GM12878 (cell line): Measurements from ENCODE around the gene ZNF496. TPM values are rescaled to one million over a fixed set of nuclear protein-coding genes. Genes with fewer than 3 reads are reported as not detected.

Experiments
- ATAC-seq: fragments of 200-7000 bp; cut with Tn5 transposase; 3 replicates; pipeline ENCODE4 v1.9.1; 2020; ENCODE audit warnings: mild to moderate bottlenecking, moderate library complexity
- BruUV-seq: library from RNA; stranded (reverse); fragments of 400-500 nt; replicated peaks from 2 replicates; lab custom pipeline; 2021; lab: Mats Ljungman, UMichigan
- CTCF ChIA-PET: fragments of 300-600 bp; sonication (Branson Sonifier 250); formaldehyde crosslinking; extraction: SDS; loops from one replicate; lab custom pipeline; 2021; ENCODE audit warnings: inconsistent platforms; lab: Yijun Ruan, JAX
- POLR2A ChIA-PET: fragments of 350-600 bp; formaldehyde crosslinking; extraction: SDS; loops from one replicate; lab custom pipeline; 2021; ENCODE audit warnings: inconsistent platforms; lab: Charles Lee
- RAD21 ChIA-PET: fragments of 300-600 bp; sonication (Branson Sonifier 250); formaldehyde crosslinking; loops from one replicate; lab custom pipeline; 2023; ENCODE audit warnings: antibody characterized with exemption; ENCODE audit not compliant: unreplicated experiment; lab: Charles Lee
- SMC1A ChIA-PET: fragments of 300-600 bp; sonication (Branson Sonifier 250); formaldehyde crosslinking; loops from one replicate; lab custom pipeline; 2023; ENCODE audit not compliant: unreplicated experiment, uncharacterized antibody; lab: Charles Lee
- DNase-seq: peaks from one replicate; pipeline ENCODE4 v3.0.0-alpha.2; 2011; ENCODE audit warnings: low read depth, low spot score
- FAIRE-seq: peaks from 3 replicates; lab custom pipeline; 2011; peaks lifted over from hg19 to GRCh38; lab: Jason Lieb, UNC
- H2AFZ ChIP-seq: 2 replicates; pipeline ENCODE4 v1.6.0; 2011; ENCODE audit warnings: low read depth, low read length, control low read depth; ENCODE audit not compliant: control insufficient read depth
- H3K27ac ChIP-seq: 2 replicates; pipeline ENCODE4 v1.5.1; 2011; ENCODE audit warnings: control low read depth; ENCODE audit not compliant: control insufficient read depth, insufficient read depth
- H3K27me3 ChIP-seq, 2 experiments: replicated peaks in 1 of 2; 2 replicates each; pipeline versions ENCODE4 v1.6.0 to v1.6.1; 2011; ENCODE audit warnings: low read length in 1 of 2; ENCODE audit not compliant: control insufficient read depth in 2 of 2, insufficient read depth in 2 of 2
- H3K36me3 ChIP-seq, 2 experiments: 2 replicates each; pipeline ENCODE4 v1.5.1; 2011; ENCODE audit warnings: low read length in 1 of 2; ENCODE audit not compliant: control insufficient read depth in 2 of 2, insufficient read depth in 2 of 2
- H3K4me1 ChIP-seq: 2 replicates; pipeline ENCODE4 v1.6.1; 2011; ENCODE audit warnings: mild to moderate bottlenecking, low read length, moderate library complexity, mixed read lengths; ENCODE audit not compliant: control insufficient read depth, insufficient read depth
- H3K4me2 ChIP-seq: 2 replicates; pipeline ENCODE4 v1.6.0; 2011; ENCODE audit warnings: control low read depth; ENCODE audit not compliant: control insufficient read depth, insufficient read depth
- H3K4me3 ChIP-seq: fragments of 200-600 bp; sonication (generic); 2 replicates; pipeline ENCODE4 v1.5.1; 2016
- H3K79me2 ChIP-seq: 2 replicates; pipeline ENCODE4 v1.6.0; 2011; ENCODE audit warnings: low read length; ENCODE audit not compliant: control insufficient read depth, insufficient read depth
- H3K9ac ChIP-seq: 2 replicates; pipeline ENCODE4 v1.8.0; 2011; ENCODE audit warnings: low read length, control low read depth, mixed read lengths; ENCODE audit not compliant: control insufficient read depth, insufficient read depth
- H3K9me3 ChIP-seq: replicated peaks from 3 replicates; pipeline ENCODE4 v1.5.1; 2011; ENCODE audit warnings: mild to moderate bottlenecking, low read length; ENCODE audit not compliant: control insufficient read depth, insufficient read depth
- H4K20me1 ChIP-seq: 2 replicates; pipeline ENCODE4 v1.6.0; 2011; ENCODE audit not compliant: control insufficient read depth, insufficient read depth
- BCL3 ChIP-seq: IDR thresholded peaks from 2 replicates; pipeline ENCODE4 v1.6.1; 2011; ENCODE audit warnings: borderline replicate concordance, low read depth, mild to moderate bottlenecking, moderate library complexity, low read length; ENCODE audit not compliant: insufficient read depth, poor library complexity, severe bottlenecking
- BCLAF1 ChIP-seq: fragments of 450-650 bp; IDR thresholded peaks from 2 replicates; pipeline ENCODE4 v1.6.1; 2017; ENCODE audit warnings: antibody characterized with exemption, mild to moderate bottlenecking, moderate library complexity
- BMI1 ChIP-seq: fragments of 450-650 bp; IDR thresholded peaks from 2 replicates; pipeline ENCODE4 v1.6.1; 2016; ENCODE audit warnings: mild to moderate bottlenecking, moderate library complexity, borderline replicate concordance
- DPF2 ChIP-seq: fragments of 450-650 bp; IDR thresholded peaks from 2 replicates; pipeline ENCODE4 v1.6.1; 2017; ENCODE audit warnings: mild to moderate bottlenecking
- ELK1 ChIP-seq: IDR thresholded peaks from 2 replicates; pipeline ENCODE4 v1.6.1; 2012; ENCODE audit warnings: low read depth, low read length, improper control_type of control experiment
- FOXM1 ChIP-seq: IDR thresholded peaks from 2 replicates; pipeline ENCODE4 v1.6.1; 2012; ENCODE audit warnings: low read depth, mild to moderate bottlenecking, inconsistent platforms, low read length, moderate library complexity
- MAX ChIP-seq: IDR thresholded peaks from 2 replicates; pipeline ENCODE4 v1.6.1; 2012; ENCODE audit warnings: low read depth, low read length, improper control_type of control experiment
- PRDM15 ChIP-seq: fragments of 450-650 bp; formaldehyde crosslinking; IDR thresholded peaks from 2 replicates; pipeline ENCODE4 v1.4.0; 2020; ENCODE audit warnings: mild to moderate bottlenecking, moderate library complexity
- TCF7 ChIP-seq: IDR thresholded peaks from 2 replicates; pipeline ENCODE4 v1.6.1; 2014; ENCODE audit warnings: antibody characterized with exemption, borderline replicate concordance
- ZNF622 ChIP-seq: fragments of 450-650 bp; IDR thresholded peaks from 2 replicates; pipeline ENCODE4 v1.6.1; 2017; ENCODE audit warnings: mild to moderate bottlenecking, inconsistent platforms
- WGBS: methylation state at CpG from one replicate; pipeline ENCODE4 v1.1.6; 2016; ENCODE audit warnings: low lambda C conversion rate; ENCODE audit not compliant: insufficient replicate concordance, insufficient coverage; ENCODE audit errors: missing lambda C conversion rate; 5-methylcytosine and 5-hydroxymethylcytosine counted together
- in situ Hi-C: fragments of 300-500 bp; cut with MboI; formaldehyde crosslinking; loops from 9 replicates; pipeline ENCODE4 v1.14.3; 2018; ENCODE audit warnings: mixed read lengths
- intact Hi-C: fragments of 100-400 bp; cut with micrococcal nuclease; formaldehyde crosslinking; loops from one replicate; pipeline ENCODE4 v1.14.2; 2022; ENCODE audit not compliant: unreplicated experiment
- polyA plus RNA-seq, 11 experiments: library from polyadenylated mRNA; depleted of rRNA in 4 of 11; unstranded in 6 of 11; stranded (reverse) in 5 of 11; fragments of >200 nt; fragmentation: Nextera tagmentation in 4 of 11; fragmentation: Illumina TruSeq in 1 of 11; extraction: Ambion mirVana in 4 of 11; extraction: Trizol in 1 of 11; gene quantifications; 1 replicate in 1 of 11; 2 replicates in 10 of 11; pipeline versions ENCODE4 v1.2.1 to v1.2.3, GENCODE V29; 2011 to 2016; ENCODE audit warnings: inconsistent platforms in 2 of 11, missing spikeins in 2 of 11, low read depth in 1 of 11
- total RNA-seq, 4 experiments: library from RNA; depleted of rRNA in 3 of 4; stranded (reverse); fragments of >200 nt in 3 of 4; fragmentation: Illumina TruSeq in 1 of 4; extraction: Trizol in 1 of 4; gene quantifications; 2 replicates each; pipeline versions ENCODE4 v1.2.1 to v1.2.3, GENCODE V29; 2013 to 2021

Gene ZNF496
- total and polyA plus RNA-seq, 10 of the 15 experiments (the other 5 are each of a cell fraction or from before 2014, with no cell fraction given), result 1.6 to 26.4 (median 12.5) TPM

- TF ChIP-seq BCL3 (no peak), PRDM15 (CRISPR knock-in tag) (no peak)
Measured at GRCh38 chr1:247269133-247269532, 62.5 kb downstream of the ZNF496 start (continued).

GRCh38 chr1:247268390-247269045 is 63.1 kb downstream of the ZNF496 start:
- 0% methylated on average over 2 of the region's 2 CpGs for WGBS
- CTCF ChIA-PET, result interaction anchor here (1.2 kb wide), 1 partner anchor 218 kb away, joined by 3 read pairs; no protein-coding TSS in a partner anchor
- no TSS peak for BruUV-seq
- Histone ChIP-seq H3K4me3 (no peak overlapping the region), H3K9me3 (no peaks in the 10 kb centered on the region; the same call in 2 of the 3 replicates), H3K27me3 (no peaks in the 10 kb centered on the region), H2AFZ (no peak overlapping the region), H3K79me2 (no peaks in the 10 kb centered on the region), H4K20me1 (no peaks in the 10 kb centered on the region), H3K4me2 (no peak overlapping the region), H3K9ac (no peak overlapping the region), H3K36me3 (no peaks in the 10 kb centered on the region), H3K4me1 (no peaks in the 10 kb centered on the region), H3K27ac (no peak overlapping the region)
- FAIRE-seq (no peak), DNase-seq (no peak), ATAC-seq (no peak)
- RAD21 ChIA-PET, result no interaction called here
- in situ Hi-C loops (no loop called here), intact Hi-C loops (no loop called here)
- SMC1A ChIA-PET, result no interaction called here
- POLR2A ChIA-PET, result no interaction called here
- TF ChIP-seq BMI1 (no peak), ELK1 (no peak), ZNF622 (no peak), BCLAF1 (no peak), MAX (no peak), TCF7 (no peak), DPF2 (no peak), FOXM1 (no peak)
